MV-4-11 (cell line): ENCODE results near the gene RAB30.

Source experiments
- DNase-seq: peaks from one replicate; lab custom pipeline; 2025; lab: John Stamatoyannopoulos, UW

The RAB30 gene

DNA sequence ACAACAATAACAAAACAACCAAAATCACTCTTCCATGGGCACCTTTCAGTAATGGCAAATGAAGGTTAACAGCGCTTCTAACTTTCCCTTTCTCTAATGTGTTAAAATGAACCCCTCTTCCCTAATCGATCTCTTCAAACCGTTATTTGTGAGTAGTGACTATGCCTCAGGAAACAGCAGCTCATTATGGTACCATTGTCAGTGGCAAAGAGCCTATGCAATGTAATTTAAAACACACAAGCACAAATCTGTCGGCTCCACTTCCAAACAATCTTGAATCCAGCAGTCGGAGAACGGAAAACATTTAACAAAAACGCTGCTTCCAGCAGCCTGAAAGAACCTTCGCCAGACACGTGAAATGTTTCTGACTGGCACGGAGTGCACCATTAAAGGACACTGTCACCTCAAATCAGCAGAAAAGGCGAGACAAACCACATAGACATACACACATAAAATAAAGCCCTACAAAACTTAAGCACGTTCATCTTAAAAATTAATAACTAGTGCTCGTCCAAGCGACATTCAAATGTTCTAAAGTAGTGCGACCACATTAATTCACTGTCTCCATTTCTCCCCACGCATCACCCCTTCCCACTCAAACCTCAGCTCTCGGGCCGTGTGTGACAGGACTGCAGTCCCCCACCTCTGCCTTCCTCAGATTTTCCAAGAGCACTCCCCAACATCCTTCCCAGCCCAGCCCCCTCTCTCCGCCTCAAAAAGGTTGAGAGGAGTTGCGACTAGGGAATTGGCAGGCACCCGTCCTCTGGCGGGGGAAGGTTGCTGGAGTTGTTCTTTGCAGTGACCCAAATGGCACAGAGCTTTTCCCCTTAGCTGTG lies 748 bp downstream of the RAB30 start:
- DNase-seq = no peak

- DNase-seq = no peak
These were observed 1.5 kb downstream of the RAB30 start for GRCh38 chr11:83070044-83070701.

DNA sequence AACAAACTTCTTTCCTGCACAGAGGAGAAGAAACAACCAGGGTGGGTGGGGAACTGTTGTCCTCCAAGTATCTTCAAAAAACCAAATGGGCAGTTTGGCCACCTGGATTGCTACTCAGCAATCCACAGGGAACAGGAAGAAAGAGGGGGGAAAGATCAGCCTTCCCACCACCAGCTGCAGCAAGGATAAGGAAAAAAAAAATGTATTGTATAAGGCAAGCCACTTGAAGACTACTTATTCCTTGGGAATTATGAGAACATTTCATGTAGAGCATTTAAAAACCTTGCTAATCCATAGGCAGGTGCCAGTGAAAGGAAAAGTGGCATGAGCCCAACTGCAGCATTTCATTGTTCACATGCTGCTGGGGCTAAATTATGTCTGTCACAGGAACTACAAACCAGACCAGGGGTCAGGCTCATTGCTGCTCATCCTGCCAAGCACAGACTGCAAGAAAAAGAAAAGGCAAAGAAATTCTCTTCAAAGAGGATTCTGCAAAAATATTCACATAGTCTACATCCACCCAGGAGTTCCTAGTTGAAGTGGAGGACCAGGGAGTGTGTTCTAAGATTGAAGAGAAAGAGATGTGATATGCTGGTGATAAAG lies 2.2 kb downstream of the RAB30 start:
- DNase-seq = no peak

GRCh38 chr11:83068568-83068967 lies 3.1 kb downstream of the RAB30 start:
- DNase-seq = no peak

- no peak for DNase-seq
These were observed 7.7 kb downstream of the RAB30 start for GRCh38 chr11:83064011-83064410.

GRCh38 chr11:83063073-83063754 lies 8.5 kb downstream of the RAB30 start:
- DNase-seq = peak; percentile 71

- peak; percentile 53 for DNase-seq
These were observed 9.8 kb downstream of the RAB30 start for GRCh38 chr11:83061883-83062282.

DNA sequence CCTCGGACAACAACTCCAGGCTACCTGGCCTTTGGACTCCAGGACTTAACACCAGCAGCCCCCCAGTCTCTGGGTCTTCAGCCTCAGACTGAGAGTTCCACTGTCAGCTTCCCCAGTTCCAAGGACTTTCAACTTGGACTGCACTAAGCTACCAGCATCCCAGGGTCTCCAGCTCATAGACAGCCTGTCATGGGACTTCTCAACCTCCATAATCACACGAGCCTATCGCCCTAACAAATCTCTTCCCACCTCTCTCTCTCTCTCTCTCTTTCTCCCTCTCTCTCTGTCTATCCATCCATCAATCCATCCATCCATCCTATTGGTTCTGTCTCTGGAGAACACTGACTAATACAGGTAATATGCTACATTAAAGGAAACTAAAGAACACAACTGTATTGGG lies 10.7 kb downstream of the RAB30 start:
- DNase-seq = no peak

DNA sequence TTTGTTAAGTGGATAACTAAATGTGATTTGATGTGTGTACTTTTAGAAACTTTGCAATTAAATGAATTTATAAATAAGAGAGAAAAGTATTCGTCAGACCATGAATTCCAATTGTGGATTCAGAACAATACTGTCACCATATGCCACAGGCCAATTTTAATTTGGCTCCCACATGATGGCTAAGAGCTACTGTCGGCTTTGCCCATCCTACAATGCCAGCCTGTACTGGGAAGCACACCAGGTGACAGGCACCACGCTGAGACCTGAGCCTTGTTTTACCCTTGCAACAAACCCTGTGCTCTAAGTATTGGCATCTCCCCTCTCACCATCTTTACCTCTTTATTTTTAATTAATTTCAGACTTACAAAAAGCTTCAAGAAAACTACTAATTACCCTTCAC lies 14.0 kb downstream of the RAB30 start:
- no peak for DNase-seq

- DNase-seq = no peak
These were observed 15.1 kb downstream of the RAB30 start for GRCh38 chr11:83056611-83057010.

DNA sequence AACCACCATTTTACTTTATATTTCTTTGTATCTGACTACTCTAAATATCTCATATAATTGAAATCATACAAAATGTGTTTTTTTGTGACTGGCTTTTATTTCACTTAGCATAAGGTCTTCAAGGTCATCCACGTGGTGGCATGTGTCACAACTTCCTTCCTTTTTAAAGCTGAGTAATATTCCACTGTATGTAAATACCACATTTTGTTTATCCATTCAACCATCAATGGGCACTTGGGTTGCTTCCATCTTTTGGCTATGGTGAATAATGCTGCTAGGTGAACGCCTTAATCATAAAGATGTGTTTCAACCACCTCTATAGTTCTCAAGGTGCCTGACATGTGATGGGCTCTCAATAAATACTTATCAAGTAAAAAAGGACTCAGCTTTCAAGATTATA lies 15.5 kb downstream of the RAB30 start:
- no peak for DNase-seq

- DNase-seq = no peak
These were observed 16.8 kb downstream of the RAB30 start for GRCh38 chr11:83054904-83055380.

GRCh38 chr11:83054001-83054400 lies 17.7 kb downstream of the RAB30 start:
- DNase-seq = peak; percentile 13

DNA sequence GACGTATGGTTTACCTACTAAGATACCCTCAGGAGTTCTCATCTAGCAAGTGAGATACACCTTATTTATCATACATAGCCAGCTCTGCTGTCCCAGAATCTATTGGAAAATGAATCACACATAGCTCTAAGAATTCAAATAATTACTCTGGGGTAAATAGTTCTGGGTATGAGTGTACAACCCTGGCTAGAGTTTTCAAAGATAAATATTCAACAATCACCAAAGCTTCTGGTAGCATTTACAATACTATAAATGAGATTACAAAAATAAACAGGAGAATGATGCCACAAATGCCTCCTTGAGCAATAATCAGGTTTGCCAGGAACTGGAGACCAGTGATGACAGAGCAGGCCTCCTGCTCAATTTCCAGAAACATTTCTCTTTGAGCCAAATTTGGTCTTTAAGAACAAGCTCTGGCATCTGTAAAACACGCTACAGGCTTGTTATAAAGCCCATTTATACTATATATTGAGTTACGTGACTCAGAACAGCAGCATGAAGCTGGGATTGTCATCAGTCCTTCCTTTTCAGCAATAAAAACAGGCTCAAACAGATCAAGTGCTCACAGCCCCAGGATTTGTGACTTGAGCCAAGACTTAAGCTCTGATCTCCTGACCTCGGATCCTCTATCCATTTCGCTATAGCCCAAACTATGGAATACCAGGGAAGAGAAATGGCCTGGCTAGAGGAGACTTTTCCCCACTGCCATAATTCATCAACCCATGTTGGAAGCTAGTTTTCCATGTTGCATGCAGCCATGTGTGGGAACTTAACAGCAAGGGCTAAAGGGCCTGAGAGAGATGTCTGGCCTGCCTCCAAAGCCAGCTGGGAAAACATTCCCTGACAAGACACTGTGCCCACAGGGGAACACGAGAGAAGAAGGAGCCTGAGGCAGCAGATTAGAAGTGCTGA lies 19.7 kb downstream of the RAB30 start:
- no peak for DNase-seq

DNA sequence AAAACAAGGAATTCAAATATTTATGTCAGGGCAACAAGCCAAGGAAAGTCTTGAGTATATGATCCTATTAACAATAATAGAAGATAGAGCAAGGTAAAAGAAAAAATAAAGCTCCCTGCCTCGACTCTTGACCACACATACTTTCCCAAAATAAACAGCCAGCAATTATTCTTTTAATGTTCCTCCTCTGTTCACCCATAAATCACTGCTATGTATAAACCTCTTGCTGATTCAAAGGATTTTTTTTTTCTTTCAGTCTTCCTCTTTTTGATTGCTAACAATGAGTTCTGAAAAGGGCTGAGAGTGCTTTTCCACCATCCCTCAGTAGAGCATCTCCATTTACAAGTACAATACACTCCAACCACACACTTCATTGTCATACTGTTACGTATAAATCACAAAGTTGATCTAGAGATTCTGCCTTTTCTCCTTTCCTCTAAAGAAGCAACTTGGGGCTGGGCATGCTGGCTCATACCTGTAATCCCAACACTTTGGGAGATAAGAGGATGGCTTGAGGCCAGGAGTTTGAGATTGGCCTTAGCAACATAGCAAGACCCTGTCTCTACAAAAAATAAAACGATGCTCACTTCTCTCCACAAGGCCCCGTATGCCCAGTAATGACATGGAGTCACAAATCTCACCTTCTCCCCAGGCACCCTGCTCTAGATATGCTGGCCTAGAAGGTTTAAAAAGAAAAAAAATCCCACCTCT lies 24.0 kb downstream of the RAB30 start:
- DNase-seq = no peak

DNA sequence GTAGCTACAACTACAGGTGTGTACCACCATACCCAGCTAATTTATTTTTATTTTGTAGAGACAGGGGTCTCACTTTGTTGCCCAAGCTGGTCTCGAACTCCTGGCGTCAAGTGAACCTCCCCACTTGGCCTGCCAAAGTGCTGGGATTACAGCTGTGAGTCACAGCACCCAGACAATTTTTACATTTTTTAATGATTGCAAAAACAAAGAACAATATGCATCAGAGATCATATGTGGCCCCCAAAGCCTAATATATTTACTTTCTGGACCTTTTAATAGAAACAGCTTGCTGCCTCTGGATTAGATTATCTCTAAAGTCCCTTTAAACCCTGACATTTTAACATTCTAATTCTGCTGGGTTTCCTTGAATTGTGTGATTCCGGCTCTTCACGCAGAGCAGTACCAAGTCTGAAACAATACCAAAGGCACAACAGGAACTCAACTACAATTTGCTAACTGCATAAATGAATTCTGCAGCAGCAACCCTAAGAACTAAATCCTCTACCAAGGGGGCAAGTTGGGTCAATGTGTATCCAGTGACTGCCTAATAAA lies 25.0 kb downstream of the RAB30 start:
- DNase-seq = no peak

DNA sequence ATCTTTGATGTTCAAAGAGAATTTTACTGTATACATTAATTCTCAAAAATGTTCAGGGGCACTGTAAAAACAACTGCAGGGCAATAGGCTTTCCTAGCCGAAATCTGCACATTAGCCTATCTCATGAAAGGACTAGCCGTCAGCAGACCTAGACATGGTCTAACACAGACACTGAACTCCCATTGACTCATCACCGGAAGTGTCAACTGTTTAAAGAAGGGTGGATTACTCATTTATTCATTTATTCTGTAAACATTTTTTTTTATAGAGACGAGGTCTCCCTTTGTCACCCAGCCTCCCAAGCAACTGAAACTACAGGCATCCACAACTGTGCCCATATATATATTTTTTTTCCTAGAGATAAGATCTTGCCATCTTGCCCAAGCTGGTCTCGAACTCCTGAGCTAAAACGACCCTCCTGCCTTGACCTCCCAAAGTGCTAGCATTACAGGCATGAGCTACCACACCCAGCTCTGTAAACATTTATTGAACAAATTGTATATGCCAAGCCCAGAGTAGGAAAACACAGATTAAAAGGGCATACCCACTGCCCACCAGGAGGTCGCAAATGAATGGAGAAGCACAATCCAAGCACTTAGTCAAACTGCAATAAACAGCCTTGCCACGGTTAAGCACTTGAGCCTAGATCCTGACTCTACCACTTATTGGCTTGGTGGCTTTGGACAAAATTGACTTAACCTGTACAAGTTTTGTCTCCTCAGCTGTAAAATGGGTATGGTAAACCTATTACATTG lies 26.6 kb downstream of the RAB30 start:
- no peak for DNase-seq

DNA sequence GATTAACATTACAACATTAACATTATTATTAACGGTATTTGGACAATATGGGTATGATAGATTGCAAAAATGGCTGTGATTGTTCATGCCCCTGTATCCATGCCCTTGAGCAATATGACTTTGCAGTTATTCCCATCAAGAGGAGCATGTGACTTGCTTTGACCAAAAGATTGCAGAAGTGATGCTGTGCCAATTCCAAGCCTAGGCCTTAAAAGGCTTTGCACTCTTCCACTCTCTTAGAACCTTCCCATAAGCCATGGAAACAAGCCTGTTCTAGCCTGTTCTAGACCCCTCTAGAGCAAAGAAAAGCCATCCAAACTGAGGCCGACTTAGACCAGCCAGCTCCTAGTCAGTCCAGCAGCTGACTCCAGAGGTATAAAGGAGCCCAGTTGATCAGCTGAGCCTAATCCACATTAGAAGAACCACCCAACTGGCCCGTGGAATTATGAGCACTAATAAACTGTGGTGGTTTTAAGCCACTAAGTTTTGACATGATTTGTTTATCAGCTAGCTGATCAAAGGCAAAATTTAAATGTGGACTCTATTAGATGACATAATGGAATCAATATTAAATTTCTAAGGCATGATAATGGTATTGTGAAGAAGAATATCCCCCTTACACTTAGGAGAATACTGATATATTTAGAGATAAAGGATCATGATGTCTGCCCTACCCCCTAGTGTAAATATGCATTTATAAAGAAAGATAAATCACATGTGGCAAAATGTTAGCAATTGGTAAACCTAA lies 28.6 kb downstream of the RAB30 start:
- DNase-seq = peak; percentile 8

DNA sequence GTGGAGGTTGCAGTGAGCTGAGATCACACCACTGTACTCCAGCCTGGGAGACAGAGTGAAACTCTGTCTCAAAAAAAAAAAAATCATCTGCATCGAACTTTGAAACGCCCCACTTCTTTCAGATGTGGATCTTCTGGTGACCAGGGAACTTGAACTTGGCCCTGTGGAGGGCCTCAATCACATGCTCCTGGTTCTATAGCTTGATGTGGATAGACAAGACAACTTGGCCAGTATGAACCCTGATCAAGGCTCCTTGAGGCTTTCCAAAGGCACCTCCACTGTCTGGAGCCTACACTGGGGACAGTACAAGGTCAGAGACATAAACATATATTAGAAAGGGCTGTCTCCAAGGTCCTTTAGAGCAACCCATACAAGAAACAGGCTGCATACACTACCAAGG lies 30.6 kb downstream of the RAB30 start:
- DNase-seq = no peak
